NCI-H526 (cell line): ENCODE results near the gene GP9.
"Not testable (repeated sequence)": the region's sequence is repeated elsewhere in the genome, so short reads cannot be mapped to it uniquely, and the experiment has no call there.

Source experiments
- DNase-seq, 2 experiments: peaks; one replicate each; lab custom pipeline; 2025; lab: John Stamatoyannopoulos, UW

GP9 gene

DNA sequence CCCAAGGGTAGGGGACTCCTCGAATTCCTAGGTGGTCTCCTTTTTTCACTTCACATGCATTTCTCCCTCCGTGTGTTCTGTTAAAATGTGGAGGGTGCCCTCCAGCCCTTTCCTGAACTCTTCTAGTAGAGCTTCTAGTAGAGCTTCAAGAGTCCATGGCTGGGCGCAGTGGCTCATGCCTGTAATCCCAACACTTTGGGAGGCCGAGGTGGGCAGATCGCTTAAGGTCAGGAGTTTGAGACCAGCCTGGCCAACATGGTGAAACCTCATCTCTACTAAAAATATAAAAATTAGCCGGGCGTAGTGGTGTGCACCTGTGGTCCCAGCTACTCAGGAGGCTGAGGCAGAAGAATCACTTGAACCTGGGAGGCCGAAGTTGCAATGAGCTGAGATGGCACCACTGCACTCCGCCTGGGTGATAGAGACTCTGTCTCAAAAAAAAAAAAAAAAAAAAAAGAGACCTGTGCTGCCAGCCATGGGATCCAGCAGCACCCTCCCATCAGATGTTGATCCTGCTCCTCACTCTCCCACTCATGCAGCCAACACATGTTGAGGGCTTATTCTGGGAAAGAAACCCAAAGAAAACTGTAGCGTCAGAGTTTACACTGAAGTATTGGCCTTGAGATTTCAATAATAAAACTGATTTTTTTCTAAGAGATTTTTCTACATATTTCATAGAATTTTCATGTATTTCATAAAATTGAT is 50.6 kb downstream of the GP9 start:
- not testable (repeated sequence) for DNase-seq
